T-helper 17 cell (primary cell): ENCODE measurements around the gene RBBP4. TPM values are rescaled to one million over a fixed set of nuclear protein-coding genes. Genes with fewer than 3 reads are reported as not detected.

ENCODE experiments used
- ATAC-seq: fragments of 150-1000 bp; cut with Tn5 transposase; 2 replicates; pipeline ENCODE4 v1.10.0; 2021; ENCODE audit warnings: mild to moderate bottlenecking, moderate library complexity
- DNase-seq, 3 donors: peaks; one replicate each; pipeline versions ENCODE4 v3.0.0 to v3.0.0-alpha.2; 2020 to 2021
- H3K9me3 ChIP-seq: one replicate; pipeline ENCODE4 v1.7.0; 2013; ENCODE audit warnings: low read length, mild to moderate bottlenecking; ENCODE audit not compliant: control insufficient read depth, poor library complexity, severe bottlenecking
- H3K27ac Mint-ChIP-seq: one replicate; pipeline ENCODE4 v1.8.0; 2022; ENCODE audit warnings: mild to moderate bottlenecking, moderate library complexity, mixed read lengths
- H3K27me3 Mint-ChIP-seq: one replicate; pipeline ENCODE4 v1.8.0; 2022; ENCODE audit warnings: mixed read lengths
- H3K36me3 Mint-ChIP-seq: one replicate; pipeline ENCODE4 v1.8.0; 2022; ENCODE audit warnings: low read depth, mixed read lengths
- H3K4me1 Mint-ChIP-seq: one replicate; pipeline ENCODE4 v1.8.0; 2022; ENCODE audit warnings: mild to moderate bottlenecking, mixed read lengths
- H3K4me3 Mint-ChIP-seq: one replicate; pipeline ENCODE4 v1.8.0; 2022; ENCODE audit warnings: mild to moderate bottlenecking, moderate library complexity, mixed read lengths
- total RNA-seq, 4 donors: library from RNA in 2 of 4; stranded (reverse) in 2 of 4; gene quantifications; one replicate each; pipeline ENCODE4 v1.2.3 and lab custom pipeline; 2022 to 2026

The RBBP4 gene
- total RNA-seq, 2 donors from 2014 or later: 130 to 152 TPM

GRCh38 chr1:32727876-32728275, 76.9 kb downstream of the RBBP4 start:
- Mint-ChIP-seq H3K27me3 (peaks cover 18% of the 10 kb centered on the region), H3K27ac (no peak overlapping the region), H3K4me3 (no peak overlapping the region), H3K4me1 (peaks cover 18% of the 10 kb centered on the region), H3K36me3 (no peaks in the 10 kb centered on the region)
- DNase-seq (no peak), ATAC-seq (no peak)
- no peaks in the 10 kb centered on the region for H3K9me3 ChIP-seq

- ATAC-seq: no peak
- no peaks in the 10 kb centered on the region for H3K9me3 ChIP-seq
- peaks cover 18% of the 10 kb centered on the region for H3K4me1 Mint-ChIP-seq
- H3K36me3 Mint-ChIP-seq: no peaks in the 10 kb centered on the region
- H3K27ac Mint-ChIP-seq: no peak overlapping the region
- peaks cover 18% of the 10 kb centered on the region for H3K27me3 Mint-ChIP-seq
- no peak for DNase-seq
- H3K4me3 Mint-ChIP-seq: no peak overlapping the region
These were observed 77.5 kb downstream of the RBBP4 start for GRCh38 chr1:32728413-32729077.

DNA sequence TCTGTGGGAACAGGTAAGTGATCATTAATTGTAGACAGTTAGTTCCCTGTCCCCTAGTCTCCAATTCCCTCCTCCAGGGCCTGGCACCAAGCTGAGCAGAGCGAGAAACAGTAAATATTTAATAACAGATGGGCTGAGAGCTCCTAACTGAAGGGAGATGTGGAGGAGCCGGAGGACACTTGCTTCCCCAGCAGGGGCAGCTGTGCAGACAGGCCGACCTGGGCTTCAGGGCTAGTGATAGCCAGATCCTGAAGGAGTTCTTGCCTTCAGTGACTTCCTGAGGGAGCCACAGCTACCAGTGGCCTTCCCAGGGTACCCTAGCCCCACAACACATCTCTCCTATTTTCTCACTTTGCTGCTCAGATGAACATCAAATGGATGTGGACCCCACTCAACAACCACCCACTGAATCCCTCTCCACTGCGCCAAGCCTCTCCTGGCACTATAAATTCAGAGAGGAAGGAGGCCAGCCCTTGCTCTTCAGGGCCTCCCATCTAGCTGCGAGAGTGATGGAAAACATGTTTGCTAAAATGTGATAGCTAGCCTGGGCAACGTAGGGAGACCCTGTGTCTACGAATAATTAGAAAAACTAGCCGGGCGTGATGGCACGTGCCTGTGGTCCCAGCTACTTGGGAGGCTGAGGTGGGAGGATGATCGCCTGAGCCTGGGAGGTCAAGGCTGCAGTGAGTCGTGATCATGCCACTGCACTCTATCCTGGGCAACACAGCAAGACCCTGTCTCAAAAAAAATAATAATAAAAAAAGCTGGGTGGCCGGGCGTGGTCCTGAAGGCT, 78.4 kb downstream of the RBBP4 start:
- ATAC-seq: no peak
- no peaks in the 10 kb centered on the region for H3K9me3 ChIP-seq
- no peak overlapping the region for H3K27ac Mint-ChIP-seq

GRCh38 chr1:32733582-32734321, 82.7 kb downstream of the RBBP4 start:
- Mint-ChIP-seq H3K36me3 (peaks cover 2% of the 10 kb centered on the region), H3K27me3 (peaks cover 17% of the 10 kb centered on the region), H3K4me3 (no peak overlapping the region), H3K27ac (no peak overlapping the region), H3K4me1 (peaks cover 8% of the 10 kb centered on the region)
- no peak for ATAC-seq
- no peaks in the 10 kb centered on the region for H3K9me3 ChIP-seq
- DNase-seq: no peak

More for the DNA sequence above, 78.4 kb downstream of the RBBP4 start:
- Mint-ChIP-seq H3K27me3 (peaks cover 25% of the 10 kb centered on the region), H3K4me1 (peaks cover 18% of the 10 kb centered on the region), H3K4me3 (no peak overlapping the region), H3K36me3 (no peaks in the 10 kb centered on the region)
- no peak for DNase-seq

Other genes with a start within 250 kb of the RBBP4 start
- gene ZBTB8B, start 186.1 kb upstream of the RBBP4 start, total RNA-seq: not detected
- gene ZBTB8A, start 111.8 kb upstream of the RBBP4 start, total RNA-seq: not detected
- gene ZBTB8OS, start 658 bp upstream of the RBBP4 start, total RNA-seq: 10 to 100 TPM; 40.5 to 41.9 TPM
- gene SYNC, start 51.6 kb downstream of the RBBP4 start, total RNA-seq: not detected
- gene YARS1, start 166.2 kb downstream of the RBBP4 start, total RNA-seq: 10 to 100 TPM; 70.9 to 88.1 TPM
- gene S100PBP, start 166.4 kb downstream of the RBBP4 start, total RNA-seq: 10 to 100 TPM; 32.5 to 35.5 TPM
- not detected for gene FNDC5, start 219.7 kb downstream of the RBBP4 start, total RNA-seq
- gene HPCA, start 235.3 kb downstream of the RBBP4 start, total RNA-seq: not detected